ENCODE measurements around the gene ST8SIA5. TPM values are rescaled to one million over a fixed set of nuclear protein-coding genes. Genes with fewer than 3 reads are reported as not detected.

ST8SIA5 gene
- total and polyA plus RNA-seq, 10 donors: under 0.01 to 0.30 (median 0.07) TPM; not detected in 3

- 67 to 78% (median 75%) methylated on average over 7 of the region's 7 CpGs for WGBS, 5 donors
- TF ChIP-seq, protein P1, sequence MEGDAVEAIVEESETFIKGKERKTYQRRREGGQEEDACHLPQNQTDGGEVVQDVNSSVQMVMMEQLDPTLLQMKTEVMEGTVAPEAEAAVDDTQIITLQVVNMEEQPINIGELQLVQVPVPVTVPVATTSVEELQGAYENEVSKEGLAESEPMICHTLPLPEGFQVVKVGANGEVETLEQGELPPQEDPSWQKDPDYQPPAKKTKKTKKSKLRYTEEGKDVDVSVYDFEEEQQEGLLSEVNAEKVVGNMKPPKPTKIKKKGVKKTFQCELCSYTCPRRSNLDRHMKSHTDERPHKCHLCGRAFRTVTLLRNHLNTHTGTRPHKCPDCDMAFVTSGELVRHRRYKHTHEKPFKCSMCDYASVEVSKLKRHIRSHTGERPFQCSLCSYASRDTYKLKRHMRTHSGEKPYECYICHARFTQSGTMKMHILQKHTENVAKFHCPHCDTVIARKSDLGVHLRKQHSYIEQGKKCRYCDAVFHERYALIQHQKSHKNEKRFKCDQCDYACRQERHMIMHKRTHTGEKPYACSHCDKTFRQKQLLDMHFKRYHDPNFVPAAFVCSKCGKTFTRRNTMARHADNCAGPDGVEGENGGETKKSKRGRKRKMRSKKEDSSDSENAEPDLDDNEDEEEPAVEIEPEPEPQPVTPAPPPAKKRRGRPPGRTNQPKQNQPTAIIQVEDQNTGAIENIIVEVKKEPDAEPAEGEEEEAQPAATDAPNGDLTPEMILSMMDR (IDR thresholded peaks at IDR 0.05 in 8 of 11, conservative IDR thresholded peaks at IDR 0.05 in 3 of 11): no peak
- TF ChIP-seq POLR2AphosphoS5 (IDR thresholded peaks at IDR 0.05) (no peak), POLR2A (IDR thresholded peaks at IDR 0.05) (no peak)
- intact Hi-C loops (cut with DNase I; ENCODE audit: low total_unique reads): no loop called here
- Histone ChIP-seq H3K27ac (no peak overlapping the region), H3K27me3 (replicated peaks in 1 of 7) (no peaks in the 10 kb centered on the region), H3K4me1 (no peaks in the 10 kb centered on the region), H3K9me3 (peaks cover 0 to 7% (median 2%) of the 10 kb centered on the region in 8 donors), H3K36me3 (no peaks in the 10 kb centered on the region), H3K4me3 (no peak overlapping the region)
- no peak for DNase-seq
Observed at GRCh38 chr18:46636040-46636630, 120.7 kb downstream of the ST8SIA5 start.

GRCh38 chr18:46632401-46633071, 124.3 kb downstream of the ST8SIA5 start:
- H3K4me1 ChIP-seq: no peaks in the 10 kb centered on the region
- H3K4me3 ChIP-seq: no peak overlapping the region
- no peak overlapping the region for H3K27ac ChIP-seq
- 90 to 93% (median 92%) methylated on average over 8 of the region's 8 CpGs for WGBS, 5 donors
- H3K9me3 ChIP-seq: peaks cover 0 to 7% (median 2%) of the 10 kb centered on the region in 8 donors
- intact Hi-C loops (cut with DNase I; ENCODE audit: low total_unique reads): no loop called here
- H3K27me3 ChIP-seq (replicated peaks in 1 of 7): no peaks in the 10 kb centered on the region
- TF ChIP-seq POLR2A (IDR thresholded peaks at IDR 0.05): no peak
- DNase-seq: no peak
- H3K36me3 ChIP-seq: no peaks in the 10 kb centered on the region

GRCh38 chr18:46630991-46631390, 125.9 kb downstream of the ST8SIA5 start:
- no peak for DNase-seq
- Histone ChIP-seq H3K4me1 (no peaks in the 10 kb centered on the region), H3K4me3 (no peak overlapping the region), H3K36me3 (no peaks in the 10 kb centered on the region), H3K27ac (no peak overlapping the region), H3K9me3 (peaks cover 0 to 7% (median 2%) of the 10 kb centered on the region in 8 donors), H3K27me3 (replicated peaks in 1 of 7) (no peaks in the 10 kb centered on the region)
- intact Hi-C loops (cut with DNase I; ENCODE audit: low total_unique reads): no loop called here
- 81 to 96% (median 90%) methylated on average over 2 to 3 of the region's 3 CpGs for WGBS, 5 donors
- no peak for TF ChIP-seq POLR2A (IDR thresholded peaks at IDR 0.05)
- TF ChIP-seq, protein P1 (IDR thresholded peaks at IDR 0.05 in 8 of 11, conservative IDR thresholded peaks at IDR 0.05 in 3 of 11): no peak
- no peak for TF ChIP-seq POLR2AphosphoS5 (IDR thresholded peaks at IDR 0.05)

GRCh38 chr18:46630160-46630559, 126.7 kb downstream of the ST8SIA5 start:
- no peaks in the 10 kb centered on the region for H3K4me1 ChIP-seq
- no peaks in the 10 kb centered on the region for H3K36me3 ChIP-seq
- no peak for DNase-seq
- no peak overlapping the region for H3K27ac ChIP-seq
- peaks cover 0 to 7% (median 2%) of the 10 kb centered on the region in 8 donors for H3K9me3 ChIP-seq
- intact Hi-C loops (cut with DNase I; ENCODE audit: low total_unique reads): no loop called here
- H3K27me3 ChIP-seq (replicated peaks in 1 of 7): no peaks in the 10 kb centered on the region
- TF ChIP-seq POLR2AphosphoS5 (IDR thresholded peaks at IDR 0.05): no peak
- TF ChIP-seq, protein P1 (IDR thresholded peaks at IDR 0.05 in 8 of 11, conservative IDR thresholded peaks at IDR 0.05 in 3 of 11): no peak
- TF ChIP-seq POLR2A (IDR thresholded peaks at IDR 0.05): no peak
- WGBS, 5 donors: 49 to 63% (median 61%) methylated on average over 3 to 4 of the region's 4 CpGs
- H3K4me3 ChIP-seq: no peak overlapping the region
